ENCODE results near the gene BAAT.

DNA sequence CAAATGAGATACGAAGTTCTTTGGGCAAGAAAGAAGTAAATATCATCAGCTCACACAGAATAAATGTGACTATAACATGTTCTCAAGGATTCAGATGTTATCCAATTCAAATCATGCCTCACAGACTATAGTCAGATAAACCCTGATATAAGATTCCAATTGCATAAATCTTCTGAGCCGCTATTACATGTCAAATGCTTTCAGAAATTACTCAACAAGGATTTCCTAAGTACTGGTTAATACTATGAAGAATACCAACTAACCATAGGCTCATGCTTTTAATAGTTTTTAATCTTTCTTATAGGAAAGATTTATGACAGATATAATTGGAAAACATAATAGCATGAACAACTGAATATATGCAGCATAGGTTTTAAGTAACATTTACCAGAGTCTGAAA is 73.6 kb downstream of the BAAT start:
- TF ChIP-seq, protein P1, sequence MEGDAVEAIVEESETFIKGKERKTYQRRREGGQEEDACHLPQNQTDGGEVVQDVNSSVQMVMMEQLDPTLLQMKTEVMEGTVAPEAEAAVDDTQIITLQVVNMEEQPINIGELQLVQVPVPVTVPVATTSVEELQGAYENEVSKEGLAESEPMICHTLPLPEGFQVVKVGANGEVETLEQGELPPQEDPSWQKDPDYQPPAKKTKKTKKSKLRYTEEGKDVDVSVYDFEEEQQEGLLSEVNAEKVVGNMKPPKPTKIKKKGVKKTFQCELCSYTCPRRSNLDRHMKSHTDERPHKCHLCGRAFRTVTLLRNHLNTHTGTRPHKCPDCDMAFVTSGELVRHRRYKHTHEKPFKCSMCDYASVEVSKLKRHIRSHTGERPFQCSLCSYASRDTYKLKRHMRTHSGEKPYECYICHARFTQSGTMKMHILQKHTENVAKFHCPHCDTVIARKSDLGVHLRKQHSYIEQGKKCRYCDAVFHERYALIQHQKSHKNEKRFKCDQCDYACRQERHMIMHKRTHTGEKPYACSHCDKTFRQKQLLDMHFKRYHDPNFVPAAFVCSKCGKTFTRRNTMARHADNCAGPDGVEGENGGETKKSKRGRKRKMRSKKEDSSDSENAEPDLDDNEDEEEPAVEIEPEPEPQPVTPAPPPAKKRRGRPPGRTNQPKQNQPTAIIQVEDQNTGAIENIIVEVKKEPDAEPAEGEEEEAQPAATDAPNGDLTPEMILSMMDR (IDR thresholded peaks at IDR 0.05) = no peak
- TF ChIP-seq POLR2A (IDR thresholded peaks at IDR 0.05) = no peak

Data from testis (tissue), 2 donors.